HG02642 (cell line): ENCODE results near the gene RUNX3.
A peak's percentile ranks its signal among the peaks of the same experiment; 100 is the strongest.

Experiments
- ATAC-seq: cut with Tn5 transposase; IDR thresholded peaks from one replicate; pipeline ENCODE4 v1.9.1; 2021; ENCODE audit warnings: mild to moderate bottlenecking; ENCODE audit not compliant: unreplicated experiment, poor library complexity

RUNX3 gene

DNA sequence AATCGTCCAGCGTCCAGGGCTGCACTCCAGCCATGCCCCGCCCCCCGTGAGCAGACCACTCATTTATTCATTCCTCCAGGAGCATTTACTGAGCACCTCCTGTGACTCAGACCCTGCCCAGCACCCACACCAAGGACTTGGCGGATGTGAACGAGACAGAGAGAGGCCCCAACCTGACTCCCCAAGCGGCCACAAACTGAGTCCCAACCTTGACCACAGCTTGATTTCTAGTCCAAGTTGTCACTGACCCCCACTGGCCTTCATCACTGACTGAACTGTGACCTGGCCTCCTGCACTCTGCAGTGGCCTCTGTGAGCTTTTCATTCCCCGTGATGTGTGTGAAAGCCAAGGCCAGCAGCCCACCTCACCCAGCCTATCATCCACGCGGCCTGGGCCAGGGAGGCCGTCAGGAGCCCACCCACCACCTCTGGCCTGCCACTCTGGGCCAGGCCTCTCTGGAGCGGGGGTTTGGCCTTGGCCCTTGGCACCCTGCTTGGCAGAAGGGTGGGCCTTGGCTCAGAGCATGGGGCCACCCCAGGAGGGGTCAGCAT is 19.3 kb upstream of the RUNX3 start:
- no peak for ATAC-seq

DNA sequence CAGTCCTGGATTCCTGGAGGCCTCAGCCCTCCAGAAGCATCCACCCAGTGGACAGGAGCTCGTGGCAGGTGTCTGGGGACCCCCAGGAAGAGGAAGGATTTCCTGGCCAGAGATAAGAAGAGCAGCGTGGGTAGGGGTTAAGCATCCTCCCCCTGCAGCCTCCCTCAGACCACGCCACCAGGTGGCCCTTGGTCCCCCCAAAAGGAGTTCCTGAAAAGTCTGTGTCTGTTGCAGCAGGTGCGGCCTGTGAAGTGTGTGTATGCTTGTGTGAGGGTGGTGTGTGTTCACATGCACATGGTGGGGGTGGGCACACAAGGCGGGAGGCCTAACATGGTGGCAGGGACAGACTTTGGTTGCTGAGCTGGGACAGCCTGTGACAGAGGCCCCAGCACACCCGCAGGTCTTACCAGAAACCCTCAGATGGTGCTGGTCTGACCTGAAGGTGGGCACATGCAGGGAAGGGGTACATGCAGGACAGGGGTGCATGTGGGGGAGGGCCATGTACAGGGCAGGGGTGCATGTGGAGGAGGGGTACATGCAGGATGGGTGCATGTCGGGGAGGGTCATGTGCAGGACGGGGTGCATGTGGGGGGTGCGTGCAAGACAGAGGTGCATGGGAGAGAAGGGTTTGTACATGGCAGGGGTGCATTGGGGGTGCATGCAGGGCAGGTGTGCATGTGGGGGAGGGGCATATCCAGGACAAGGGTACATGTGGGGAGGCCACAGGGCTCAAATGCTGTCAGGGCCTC is 18.2 kb upstream of the RUNX3 start:
- ATAC-seq: peak; percentile 15

- ATAC-seq: peak; percentile 82
Measured at GRCh38 chr1:24946861-24947658, 17.0 kb upstream of the RUNX3 start.

GRCh38 chr1:24945354-24946326 is 15.6 kb upstream of the RUNX3 start:
- no peak for ATAC-seq

- ATAC-seq: no peak
Measured at GRCh38 chr1:24944318-24944717, 14.2 kb upstream of the RUNX3 start.

- no peak for ATAC-seq
Measured at GRCh38 chr1:24942789-24943188, 12.7 kb upstream of the RUNX3 start.

- no peak for ATAC-seq
Measured at GRCh38 chr1:24941564-24941963, 11.5 kb upstream of the RUNX3 start.

- ATAC-seq: no peak
Measured at GRCh38 chr1:24940231-24940630, 10.2 kb upstream of the RUNX3 start.

- ATAC-seq: no peak
Measured at GRCh38 chr1:24939675-24940193, 9.7 kb upstream of the RUNX3 start.

DNA sequence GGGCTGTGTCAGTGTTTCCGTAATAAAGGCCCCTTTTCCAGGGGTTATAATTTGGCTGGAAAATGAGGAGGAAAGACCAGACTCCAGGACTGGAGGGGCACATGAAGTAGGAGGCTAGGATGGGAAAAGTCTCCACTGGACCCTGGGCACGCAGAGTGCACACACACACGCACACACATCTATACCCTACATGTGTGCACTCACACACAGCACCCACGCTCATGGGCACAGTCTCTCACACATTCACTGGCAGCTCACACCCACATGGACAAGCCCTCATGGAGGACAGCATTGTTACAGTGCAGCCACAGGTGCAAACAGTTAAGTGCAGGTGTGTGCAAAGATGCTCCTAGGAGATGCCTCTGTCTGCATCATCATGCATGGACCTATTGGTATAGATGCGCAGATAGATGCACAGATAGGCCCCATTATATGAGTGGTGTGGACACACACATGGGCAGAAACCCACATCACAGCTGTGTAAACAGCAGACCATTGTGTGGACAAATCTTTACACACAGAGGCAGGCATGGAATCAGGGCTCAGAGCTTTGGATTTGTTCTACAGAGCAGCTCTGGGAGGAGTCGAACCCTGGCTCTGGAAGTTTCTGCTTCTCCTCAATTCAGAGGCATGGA is 9.1 kb upstream of the RUNX3 start:
- ATAC-seq: no peak

DNA sequence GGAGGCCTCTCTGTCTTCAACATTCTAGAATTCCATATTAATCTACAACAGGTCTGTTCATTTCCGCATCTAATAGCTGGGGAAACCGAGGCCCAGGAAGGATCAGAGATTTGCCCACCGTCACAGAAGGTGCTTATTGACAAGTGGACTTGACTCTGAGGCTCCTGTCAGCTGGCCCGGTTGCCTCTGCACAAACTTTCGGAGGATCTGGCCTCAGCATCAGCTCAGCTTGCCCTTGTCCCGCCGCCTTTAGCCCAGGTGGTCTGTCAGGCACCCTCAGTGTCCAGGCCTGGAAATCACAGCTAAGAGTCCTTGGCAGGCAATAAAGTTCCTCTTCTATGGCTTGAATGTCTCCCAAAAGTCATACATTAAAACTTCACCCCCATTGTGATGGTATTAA is 8.2 kb upstream of the RUNX3 start:
- ATAC-seq: no peak

DNA sequence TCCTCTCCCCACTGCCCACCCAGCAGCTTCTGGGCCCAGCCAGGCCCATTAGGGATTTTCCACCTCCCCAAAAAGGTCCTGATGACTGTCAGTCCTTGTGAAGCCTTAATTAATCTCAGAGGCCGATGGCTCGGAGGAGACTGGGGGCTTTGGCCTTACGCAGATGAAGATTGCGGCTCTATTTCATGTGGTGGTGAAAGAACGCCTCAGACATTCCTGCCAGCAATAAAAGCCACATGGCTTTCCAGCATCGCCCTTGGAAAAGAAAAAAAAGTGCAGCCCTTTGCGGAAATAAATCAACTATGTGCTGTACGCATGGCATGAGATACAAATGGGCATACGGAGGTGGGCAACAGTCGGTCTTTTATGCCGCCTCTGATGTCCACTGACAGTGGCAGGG is 6.6 kb upstream of the RUNX3 start:
- no peak for ATAC-seq

- ATAC-seq: no peak
Measured at GRCh38 chr1:24935615-24936484, 5.8 kb upstream of the RUNX3 start.

- no peak for ATAC-seq
Measured at GRCh38 chr1:24935196-24935526, 5.1 kb upstream of the RUNX3 start.

GRCh38 chr1:24934310-24935195 is 4.5 kb upstream of the RUNX3 start:
- no peak for ATAC-seq

GRCh38 chr1:24933468-24933867 is 3.4 kb upstream of the RUNX3 start:
- ATAC-seq: no peak

DNA sequence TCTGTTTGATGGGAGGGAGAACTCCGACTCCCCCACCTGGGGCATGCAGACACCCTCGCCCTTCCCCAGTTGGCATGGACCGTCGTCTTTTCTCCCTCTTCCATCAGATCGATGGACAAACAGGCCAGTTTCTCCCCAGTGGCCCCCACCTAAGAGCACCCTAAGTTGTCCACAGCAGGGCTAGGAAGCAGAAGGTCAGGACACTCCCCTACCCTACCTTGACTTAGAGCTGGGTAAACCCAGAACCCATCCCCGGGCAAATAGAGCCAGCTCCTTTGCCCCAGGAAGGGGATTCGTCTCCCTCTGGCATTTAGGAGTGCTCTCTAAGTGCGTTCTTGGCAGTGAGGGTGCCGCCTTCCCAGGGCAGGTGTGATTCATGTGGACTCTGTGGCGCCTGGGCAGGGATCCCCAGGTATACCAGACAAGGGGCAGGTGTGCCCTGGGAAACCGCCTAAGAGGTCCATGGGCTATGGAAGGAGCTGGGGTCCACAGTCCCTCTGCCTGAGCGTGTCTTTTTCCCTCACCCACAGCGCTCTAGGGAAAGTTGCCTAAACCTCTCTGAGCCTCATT is 2.7 kb upstream of the RUNX3 start:
- no peak for ATAC-seq

GRCh38 chr1:24932284-24932683 is 2.2 kb upstream of the RUNX3 start:
- no peak for ATAC-seq
